OCI-LY7 (cell line): ENCODE measurements around the gene CDH23. TPM values are rescaled to one million over a fixed set of nuclear protein-coding genes. Genes with fewer than 3 reads are reported as not detected.

Experiments
- BruUV-seq: library from RNA; stranded (reverse); fragments of 400-500 nt; replicated peaks from 2 replicates; lab custom pipeline; 2021; lab: Mats Ljungman, UMichigan
- CTCF ChIA-PET: fragments of 300-600 bp; sonication (Branson Sonifier 250); formaldehyde crosslinking; loops from one replicate; lab custom pipeline; 2022; ENCODE audit warnings: antibody characterized with exemption; ENCODE audit not compliant: unreplicated experiment; lab: Charles Lee
- POLR2A ChIA-PET: fragments of 300-600 bp; sonication (Branson Sonifier 250); formaldehyde crosslinking; loops from one replicate; lab custom pipeline; 2022; ENCODE audit warnings: antibody characterized with exemption; lab: Charles Lee
- DNase-seq: peaks from one replicate; pipeline ENCODE4 v3.0.0-alpha.2; 2015; ENCODE audit warnings: low spot score
- H2AFZ ChIP-seq: fragments of 200-600 bp; sonication (generic), shearing (Covaris generic); 2 replicates; pipeline ENCODE4 v1.6.1; 2014; ENCODE audit warnings: mild to moderate bottlenecking, antibody characterized with exemption, low read length, moderate library complexity
- H3K27ac ChIP-seq: fragments of 200-600 bp; sonication (generic); 2 replicates; pipeline ENCODE4 v1.5.1; 2014; ENCODE audit warnings: mixed run types, low read depth, mild to moderate bottlenecking, moderate library complexity, low read length, inconsistent platforms; ENCODE audit not compliant: poor library complexity, severe bottlenecking
- H3K36me3 ChIP-seq: fragments of 200-600 bp; sonication (generic); 2 replicates; pipeline ENCODE4 v1.6.1; 2014; ENCODE audit warnings: mild to moderate bottlenecking, antibody characterized with exemption, low read length, moderate library complexity, mixed read lengths; ENCODE audit not compliant: insufficient read depth
- H3K4me1 ChIP-seq: fragments of 200-600 bp; sonication (generic); 2 replicates; pipeline ENCODE4 v1.5.1; 2014; ENCODE audit warnings: mild to moderate bottlenecking, low read length; ENCODE audit not compliant: insufficient read depth, poor library complexity, severe bottlenecking
- H3K4me2 ChIP-seq: fragments of 200-600 bp; sonication (generic); 2 replicates; pipeline ENCODE4 v1.6.1; 2014; ENCODE audit warnings: mild to moderate bottlenecking, low read length
- H3K4me3 ChIP-seq: fragments of 200-600 bp; sonication (generic); 2 replicates; pipeline ENCODE4 v1.5.1; 2014; ENCODE audit warnings: mild to moderate bottlenecking, low read depth, low read length; ENCODE audit not compliant: poor library complexity, severe bottlenecking
- H3K79me2 ChIP-seq: fragments of 200-600 bp; sonication (generic); 2 replicates; pipeline ENCODE4 v1.6.1; 2016; ENCODE audit warnings: low read depth, mild to moderate bottlenecking, low read length, moderate library complexity, mixed read lengths; ENCODE audit not compliant: insufficient read depth
- H3K9me2 ChIP-seq: fragments of 200-600 bp; sonication (generic); 2 replicates; pipeline ENCODE4 v1.6.1; 2016; ENCODE audit warnings: mild to moderate bottlenecking, low read length, mixed read lengths; ENCODE audit not compliant: insufficient read depth
- H3K9me3 ChIP-seq: fragments of 200-600 bp; sonication (generic); 2 replicates; pipeline ENCODE4 v1.6.1; 2014; ENCODE audit warnings: mild to moderate bottlenecking, mixed run types, low read length, mixed read lengths
- H4K20me1 ChIP-seq: fragments of 200-600 bp; sonication (generic); 2 replicates; pipeline ENCODE4 v1.6.1; 2014; ENCODE audit warnings: mild to moderate bottlenecking, antibody characterized with exemption, low read length, moderate library complexity, mixed read lengths; ENCODE audit not compliant: insufficient read depth
- CTCF ChIP-seq: fragments of 200-600 bp; sonication (generic); conservative IDR thresholded peaks from 2 replicates; pipeline ENCODE4 v1.5.1; 2014; ENCODE audit warnings: mild to moderate bottlenecking, antibody characterized with exemption, low read length, moderate library complexity, mixed read lengths
- EZH2phosphoT487 ChIP-seq: fragments of 200-600 bp; sonication (generic); IDR thresholded peaks from 2 replicates; pipeline ENCODE4 v1.6.1; 2018; ENCODE audit warnings: low read depth, borderline replicate concordance, mild to moderate bottlenecking, mixed run types, antibody characterized with exemption, low read length, moderate library complexity, mixed read lengths
- intact Hi-C: fragments of 100-400 bp; cut with micrococcal nuclease; formaldehyde crosslinking; loops from one replicate; pipeline ENCODE4 v1.10.0; 2022; ENCODE audit not compliant: unreplicated experiment
- total RNA-seq, 2 experiments: library from RNA; depleted of rRNA in 1 of 2; stranded (reverse); fragments of >200 nt in 1 of 2; shearing (Covaris generic) in 1 of 2; gene quantifications; 2 replicates each; pipeline ENCODE4 v1.2.3, GENCODE V29; 2014 to 2022

Gene CDH23
- total RNA-seq, 2 experiments from 2014 or later: 0.92 to 9.9 TPM

DNA sequence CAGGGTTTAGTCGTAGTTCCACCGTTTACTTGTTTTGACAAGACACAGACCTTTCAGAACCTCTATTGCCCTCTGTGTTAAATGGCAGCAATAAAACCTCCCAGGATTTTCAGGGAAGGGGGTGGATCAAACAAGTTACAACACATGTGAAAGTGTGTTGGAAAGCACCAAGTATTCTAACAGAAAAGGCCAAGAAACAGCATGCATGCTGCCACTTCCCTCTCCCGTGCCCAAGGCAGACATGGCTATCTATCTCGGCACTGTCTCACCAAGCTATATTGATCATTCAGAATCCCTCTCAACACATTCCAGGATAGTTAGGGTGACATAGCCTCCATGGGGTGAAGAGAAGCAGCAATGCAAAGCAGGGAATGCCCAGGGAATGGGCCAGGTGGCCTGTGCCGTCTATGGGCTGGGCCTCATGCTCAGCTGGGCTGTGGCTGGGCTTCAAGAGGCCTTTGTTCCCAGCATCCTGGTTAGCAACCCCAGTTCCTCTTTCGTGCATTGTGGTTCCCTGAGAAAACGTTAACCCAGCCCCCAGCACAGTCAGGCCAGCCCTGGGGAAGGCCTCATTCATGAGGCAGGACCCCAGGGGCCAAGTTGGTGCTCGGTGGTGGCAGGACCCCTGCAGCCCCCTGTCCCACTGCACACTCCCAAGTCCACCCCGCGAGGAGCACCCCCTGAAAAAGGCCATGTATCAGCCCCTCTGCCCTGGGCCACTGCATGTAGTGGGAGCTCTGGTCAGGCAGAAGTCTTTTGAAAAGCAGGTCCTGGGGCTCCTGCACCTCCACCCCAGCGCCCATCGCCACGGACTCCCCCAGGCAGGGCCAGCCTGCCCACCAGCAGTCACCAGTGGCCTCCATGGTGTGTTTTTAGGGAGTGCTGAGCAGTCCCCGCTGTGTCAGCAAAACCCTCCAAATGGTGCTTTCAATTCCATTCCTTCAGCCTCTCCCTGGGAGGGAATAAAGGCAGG is 351.1 kb downstream of the CDH23 start:
- intact Hi-C loops: loop anchor here (1.0 kb wide), 2 partner anchors 21 to 25 kb away; partner anchors contain the start of gene VSIR
- Histone ChIP-seq H4K20me1 (no peaks in the 10 kb centered on the region), H3K27ac (peak overlapping the region; percentile 88), H3K4me1 (peaks cover 66% of the 10 kb centered on the region), H3K4me3 (peak overlapping the region; percentile 25), H3K4me2 (peak overlapping the region; percentile 73), H3K9me3 (no peaks in the 10 kb centered on the region), H3K9me2 (no peaks in the 10 kb centered on the region), H3K79me2 (no peaks in the 10 kb centered on the region), H2AFZ (peak overlapping the region; percentile 74; the same call in 1 of the 2 replicates), H3K36me3 (no peaks in the 10 kb centered on the region)
- TF ChIP-seq CTCF (no peak), EZH2phosphoT487 (no peak)
- ChIA-PET CTCF (interaction anchor here (0.6 to 1.3 kb wide), 5 partner anchors 10 to 360 kb away, joined by 3 to 5 read pairs (median 4); partner anchors contain the start of gene VSIR), POLR2A (interaction anchor here (1.0 to 1.4 kb wide), 7 partner anchors 10 to 26 kb away, joined by 3 to 7 read pairs (median 3); no protein-coding TSS in a partner anchor)
- no TSS peak for BruUV-seq
- peak; percentile 77 for DNase-seq

GRCh38 chr10:71748671-71749191 is 352.0 kb downstream of the CDH23 start:
- H2AFZ ChIP-seq: peak overlapping the region; percentile 74; the same call in 1 of the 2 replicates

More at GRCh38 chr10:71748671-71749191, 352.0 kb downstream of the CDH23 start:
- BruUV-seq: no TSS peak
- peak overlapping the region; percentile 25 for H3K4me3 ChIP-seq
- H3K4me2 ChIP-seq: peak overlapping the region; percentile 73
- H3K79me2 ChIP-seq: no peaks in the 10 kb centered on the region
- H3K27ac ChIP-seq: peak overlapping the region; percentile 88
- peaks cover 75% of the 10 kb centered on the region for H3K4me1 ChIP-seq
- peak; percentile 85 for DNase-seq
- H3K9me3 ChIP-seq: no peaks in the 10 kb centered on the region
- H4K20me1 ChIP-seq: no peaks in the 10 kb centered on the region
- POLR2A ChIA-PET: interaction anchor here (0.6 to 1.4 kb wide), 10 partner anchors 9 to 36 kb away, joined by 3 to 7 read pairs (median 4); no protein-coding TSS in a partner anchor
- intact Hi-C loops: loop anchor here (1.0 kb wide), 1 partner anchor 21 kb away; no protein-coding TSS in a partner anchor
- H3K36me3 ChIP-seq: no peaks in the 10 kb centered on the region
- no peaks in the 10 kb centered on the region for H3K9me2 ChIP-seq
- CTCF ChIA-PET: interaction anchor here (0.5 to 1.2 kb wide), 6 partner anchors 9 to 361 kb away, joined by 3 to 5 read pairs (median 3); partner anchors contain the start of gene VSIR
- no peak for TF ChIP-seq EZH2phosphoT487
- TF ChIP-seq CTCF: peak; percentile 38; the same call in 1 of the 2 replicates
